Liver (tissue), 9 donors: ENCODE data around the gene DESI1. TPM values are rescaled to one million over a fixed set of nuclear protein-coding genes. Genes with fewer than 3 reads are reported as not detected.

Experiments used
- DNase-seq: peaks from one replicate; pipeline ENCODE4 v3.0.0-alpha.2; 2017; ENCODE audit warnings: low spot score
- H3K27ac ChIP-seq, 2 donors: one replicate each; pipeline ENCODE4 v1.7.0; 2013; ENCODE audit warnings: inconsistent platforms in 2 of 2, low read length in 2 of 2, control low read depth in 1 of 2, low read depth in 1 of 2, mild to moderate bottlenecking in 1 of 2
- H3K27me3 ChIP-seq, 4 donors: one replicate each; pipeline versions ENCODE4 v1.6.1 to v1.7.0; 2013; ENCODE audit warnings: low read length in 3 of 4, inconsistent platforms in 1 of 4, mild to moderate bottlenecking in 1 of 4, moderate library complexity in 1 of 4; ENCODE audit not compliant: control insufficient read depth in 4 of 4, insufficient read depth in 4 of 4
- H3K36me3 ChIP-seq, 4 donors: one replicate each; pipeline versions ENCODE4 v1.6.1 to v1.7.0; 2013; ENCODE audit warnings: low read length in 3 of 4, mild to moderate bottlenecking in 3 of 4, low read depth in 1 of 4, moderate library complexity in 1 of 4; ENCODE audit not compliant: control insufficient read depth in 4 of 4, insufficient read depth in 3 of 4
- H3K4me1 ChIP-seq, 4 donors: one replicate each; pipeline versions ENCODE4 v1.6.1 to v1.7.0; 2013; ENCODE audit warnings: low read length in 3 of 4, mild to moderate bottlenecking in 3 of 4, moderate library complexity in 1 of 4; ENCODE audit not compliant: control insufficient read depth in 4 of 4, insufficient read depth in 4 of 4
- H3K4me3 ChIP-seq, 3 donors: one replicate each; pipeline versions ENCODE4 v1.6.1 to v1.7.0; 2013; ENCODE audit warnings: low read length in 3 of 3, control low read depth in 1 of 3, low read depth in 1 of 3, mild to moderate bottlenecking in 1 of 3
- H3K9ac ChIP-seq, 2 donors: one replicate each; pipeline ENCODE4 v1.7.0; 2013; ENCODE audit warnings: low read length in 2 of 2, mild to moderate bottlenecking in 2 of 2, moderate library complexity in 2 of 2, control low read depth in 1 of 2, low read depth in 1 of 2
- H3K9me3 ChIP-seq, 4 donors: one replicate each; pipeline versions ENCODE4 v1.6.1 to v1.7.0; 2013; ENCODE audit warnings: low read length in 3 of 4; ENCODE audit not compliant: control insufficient read depth in 4 of 4
- EGR1 ChIP-seq, 2 donors: IDR thresholded peaks; 2 replicates each; pipeline ENCODE4 v1.6.1; 2016 to 2018; ENCODE audit warnings: antibody characterized with exemption in 2 of 2, low read depth in 2 of 2
- FOXA1 ChIP-seq: IDR thresholded peaks from 2 replicates; pipeline ENCODE4 v1.6.1; 2016; ENCODE audit warnings: antibody characterized with exemption
- FOXA2 ChIP-seq: IDR thresholded peaks from 2 replicates; pipeline ENCODE4 v1.6.1; 2016; ENCODE audit warnings: antibody characterized with exemption
- GABPA ChIP-seq, 2 donors: IDR thresholded peaks in 1 of 2; conservative IDR thresholded peaks in 1 of 2; 2 replicates each; pipeline ENCODE4 v1.6.1; 2016; ENCODE audit warnings: antibody characterized with exemption in 2 of 2, mild to moderate bottlenecking in 1 of 2, moderate library complexity in 1 of 2
- JUND ChIP-seq, 2 donors: IDR thresholded peaks; 2 replicates each; pipeline ENCODE4 v1.6.1; 2016; ENCODE audit warnings: antibody characterized with exemption in 2 of 2
- NR2F2 ChIP-seq: IDR thresholded peaks from 2 replicates; pipeline ENCODE4 v1.6.1; 2016; ENCODE audit warnings: antibody characterized with exemption
- RXRA ChIP-seq, 2 donors: IDR thresholded peaks; 2 replicates each; pipeline ENCODE4 v1.6.1; 2017 to 2018; ENCODE audit warnings: antibody characterized with exemption in 2 of 2, mild to moderate bottlenecking in 1 of 2
- SP1 ChIP-seq: IDR thresholded peaks from 2 replicates; pipeline ENCODE4 v1.6.1; 2018; ENCODE audit warnings: antibody characterized with exemption, mild to moderate bottlenecking
- YY1 ChIP-seq: IDR thresholded peaks from 2 replicates; pipeline ENCODE4 v1.6.1; 2016; ENCODE audit warnings: antibody characterized with exemption, mild to moderate bottlenecking
- whole genome bisulfite sequencing: extraction: QIAGEN DNeasy Blood & Tissue Kit; methylation state at CpG from one replicate; pipeline ENCODE4 v1.1.7; 2013; 5-methylcytosine and 5-hydroxymethylcytosine counted together
- polyA plus RNA-seq, 2 donors: library from polyadenylated mRNA; stranded (reverse) in 1 of 2; unstranded in 1 of 2; fragments of 200-250 nt in 1 of 2; fragments of >200 nt in 1 of 2; fragmentation: Nextera tagmentation in 1 of 2; extraction: Ambion mirVana in 1 of 2; gene quantifications; one replicate each; pipeline versions ENCODE4 v1.2.1 to v1.2.3, GENCODE V29; 2013 to 2015
- total RNA-seq, 2 donors: library from RNA; depleted of rRNA; stranded (reverse); fragments of >200 nt; gene quantifications; one replicate each; pipeline ENCODE4 v1.2.3, GENCODE V29; 2014
- TF ChIP-seq, protein P1 (sequence below): IDR thresholded peaks from 2 replicates; pipeline ENCODE4 v1.6.1; 2016; ENCODE audit warnings: antibody characterized with exemption
- TF ChIP-seq, protein P2 (sequence below): IDR thresholded peaks from 2 replicates; pipeline ENCODE4 v1.6.1; 2016; ENCODE audit warnings: antibody characterized with exemption
- TF ChIP-seq, protein P3 (sequence below): IDR thresholded peaks from 2 replicates; pipeline ENCODE4 v1.6.1; 2016; ENCODE audit warnings: antibody characterized with exemption
- TF ChIP-seq, protein P4 (sequence below): fragments of 150-350 bp; IDR thresholded peaks from 2 replicates; pipeline ENCODE4 v1.5.1; 2017; ENCODE audit warnings: improper control_type of control experiment, low read depth, low read length; ENCODE audit not compliant: missing input control
- donor health status: healthy.
- donor health status: healthy.
- donor health status: healthy.
- donor health status: healthy.
- donor health status: healthy.

DESI1 gene
- total and polyA plus RNA-seq, 4 donors, result 16.4 to 102 (median 40.6) TPM

DNA sequence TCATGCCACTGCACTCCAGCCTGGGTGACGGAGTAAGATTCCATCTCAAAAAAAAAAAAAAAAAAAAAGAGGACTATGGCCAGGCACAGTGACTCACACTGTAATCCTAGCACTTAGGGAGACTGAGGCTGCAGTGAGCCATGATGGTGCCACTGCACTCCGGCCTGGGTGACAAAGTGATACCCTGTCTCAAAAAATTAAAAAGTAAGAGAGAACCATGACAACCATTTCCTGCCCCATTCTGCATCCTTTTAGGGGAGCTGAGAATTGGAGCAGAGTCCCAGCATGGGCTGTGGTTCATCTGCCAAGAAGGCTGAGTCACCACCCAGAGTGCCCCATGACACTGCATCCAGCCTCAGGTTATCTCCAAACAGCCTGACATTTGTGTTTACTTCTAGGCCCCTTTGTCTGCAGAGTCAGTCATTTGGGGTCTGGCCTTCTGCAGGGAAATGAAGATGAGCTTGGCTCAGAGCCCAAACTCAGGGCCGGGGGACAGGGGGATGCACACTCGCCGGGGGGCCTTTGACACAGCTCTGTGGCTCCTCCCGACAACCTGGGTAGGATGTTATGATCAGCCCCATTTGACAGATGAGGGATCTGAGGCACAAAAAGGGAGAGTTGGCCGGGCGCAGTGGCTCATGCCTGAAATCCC, 55.3 kb downstream of the DESI1 start:
- DNase-seq, result peak; percentile 48
- TF ChIP-seq, protein P1, sequence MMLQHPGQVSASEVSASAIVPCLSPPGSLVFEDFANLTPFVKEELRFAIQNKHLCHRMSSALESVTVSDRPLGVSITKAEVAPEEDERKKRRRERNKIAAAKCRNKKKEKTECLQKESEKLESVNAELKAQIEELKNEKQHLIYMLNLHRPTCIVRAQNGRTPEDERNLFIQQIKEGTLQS, result no peak
- no peak for TF ChIP-seq RXRA (IDR thresholded peaks at IDR 0.05)
- TF ChIP-seq YY1, result no peak
- TF ChIP-seq FOXA1, result no peak
- peak in 1 of 2 donors; percentile 70 for TF ChIP-seq JUND (IDR thresholded peaks at IDR 0.05)
- H3K9ac ChIP-seq, result no peak overlapping the region
- no peaks in the 10 kb centered on the region for H3K4me1 ChIP-seq
- 71% methylated on average over 8 of the region's 8 CpGs for WGBS
- H3K27me3 ChIP-seq, result no peaks in the 10 kb centered on the region
- H3K36me3 ChIP-seq, result no peaks in the 10 kb centered on the region
- no peak overlapping the region for H3K4me3 ChIP-seq
- H3K9me3 ChIP-seq, result no peaks in the 10 kb centered on the region
- H3K27ac ChIP-seq, result no peak overlapping the region

DNA sequence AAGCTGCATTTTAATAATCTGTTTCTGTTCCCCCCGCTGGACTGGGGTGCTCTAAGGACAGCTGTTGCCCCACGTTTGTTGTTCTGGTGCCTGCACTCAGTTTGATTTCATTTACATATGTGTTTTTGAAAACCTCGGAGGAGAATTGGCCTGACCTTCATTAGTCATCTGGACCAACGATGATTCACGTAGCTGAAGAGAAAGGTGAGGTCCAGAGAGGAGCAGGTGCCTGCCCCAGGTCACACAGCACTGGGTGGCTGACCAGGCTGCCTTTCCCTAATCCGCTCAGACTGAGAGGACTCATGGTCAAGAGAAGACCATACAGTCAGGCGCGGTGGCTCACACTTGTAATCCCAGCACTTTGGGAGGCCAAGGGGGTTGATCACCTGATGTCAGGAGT, 56.3 kb downstream of the DESI1 start:
- TF ChIP-seq, protein P2, sequence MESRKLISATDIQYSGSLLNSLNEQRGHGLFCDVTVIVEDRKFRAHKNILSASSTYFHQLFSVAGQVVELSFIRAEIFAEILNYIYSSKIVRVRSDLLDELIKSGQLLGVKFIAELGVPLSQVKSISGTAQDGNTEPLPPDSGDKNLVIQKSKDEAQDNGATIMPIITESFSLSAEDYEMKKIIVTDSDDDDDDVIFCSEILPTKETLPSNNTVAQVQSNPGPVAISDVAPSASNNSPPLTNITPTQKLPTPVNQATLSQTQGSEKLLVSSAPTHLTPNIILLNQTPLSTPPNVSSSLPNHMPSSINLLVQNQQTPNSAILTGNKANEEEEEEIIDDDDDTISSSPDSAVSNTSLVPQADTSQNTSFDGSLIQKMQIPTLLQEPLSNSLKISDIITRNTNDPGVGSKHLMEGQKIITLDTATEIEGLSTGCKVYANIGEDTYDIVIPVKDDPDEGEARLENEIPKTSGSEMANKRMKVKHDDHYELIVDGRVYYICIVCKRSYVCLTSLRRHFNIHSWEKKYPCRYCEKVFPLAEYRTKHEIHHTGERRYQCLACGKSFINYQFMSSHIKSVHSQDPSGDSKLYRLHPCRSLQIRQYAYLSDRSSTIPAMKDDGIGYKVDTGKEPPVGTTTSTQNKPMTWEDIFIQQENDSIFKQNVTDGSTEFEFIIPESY, result no peak
- H3K27me3 ChIP-seq, result no peaks in the 10 kb centered on the region
- WGBS, result 91% methylated on average over 8 of the region's 8 CpGs
- no peaks in the 10 kb centered on the region for H3K4me1 ChIP-seq
- no peak overlapping the region for H3K4me3 ChIP-seq
- no peak overlapping the region for H3K27ac ChIP-seq
- H3K36me3 ChIP-seq, result no peaks in the 10 kb centered on the region
- DNase-seq, result no peak
- H3K9me3 ChIP-seq, result no peaks in the 10 kb centered on the region
- H3K9ac ChIP-seq, result no peak overlapping the region

DNA sequence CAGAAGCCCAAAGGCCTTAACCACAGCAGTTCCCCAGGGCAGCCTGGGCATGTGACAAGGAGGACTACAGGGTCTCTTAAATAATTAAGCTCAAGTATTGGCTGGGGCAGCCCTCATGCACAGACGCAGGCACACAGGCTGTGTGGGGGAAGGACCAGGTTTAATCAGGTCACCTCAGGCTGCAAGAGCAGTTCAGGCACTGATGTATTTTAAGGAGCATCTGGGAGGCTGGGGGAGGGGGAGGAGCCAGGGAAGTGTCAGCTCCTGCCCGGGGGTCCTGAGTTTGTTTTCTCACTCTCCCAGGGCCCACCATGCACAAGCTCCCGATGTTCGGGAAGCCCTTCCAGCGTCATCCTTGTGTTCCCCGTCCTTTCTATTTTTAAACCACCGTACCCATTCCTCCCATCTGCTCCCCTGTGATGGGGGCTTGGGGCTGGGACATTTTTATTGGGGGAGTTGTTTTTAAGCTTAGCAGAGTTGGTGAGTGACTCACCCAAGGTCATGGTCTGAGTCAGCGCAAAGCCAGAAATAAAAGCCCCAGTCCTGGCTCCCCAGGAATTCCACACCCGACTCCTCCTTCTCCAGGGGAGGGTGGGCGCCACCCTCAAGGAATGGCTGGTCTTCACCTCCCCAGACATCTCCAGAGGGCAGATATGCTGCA, 57.7 kb downstream of the DESI1 start:
- no peaks in the 10 kb centered on the region for H3K36me3 ChIP-seq
- H3K9me3 ChIP-seq, result no peaks in the 10 kb centered on the region
- H3K4me3 ChIP-seq, result no peak overlapping the region
- H3K9ac ChIP-seq, result no peak overlapping the region
- no peaks in the 10 kb centered on the region for H3K27me3 ChIP-seq
- no peak for DNase-seq
- WGBS, result 76% methylated on average over 10 of the region's 10 CpGs
- no peak overlapping the region for H3K27ac ChIP-seq
- no peaks in the 10 kb centered on the region for H3K4me1 ChIP-seq
- no peak for TF ChIP-seq YY1

DNA sequence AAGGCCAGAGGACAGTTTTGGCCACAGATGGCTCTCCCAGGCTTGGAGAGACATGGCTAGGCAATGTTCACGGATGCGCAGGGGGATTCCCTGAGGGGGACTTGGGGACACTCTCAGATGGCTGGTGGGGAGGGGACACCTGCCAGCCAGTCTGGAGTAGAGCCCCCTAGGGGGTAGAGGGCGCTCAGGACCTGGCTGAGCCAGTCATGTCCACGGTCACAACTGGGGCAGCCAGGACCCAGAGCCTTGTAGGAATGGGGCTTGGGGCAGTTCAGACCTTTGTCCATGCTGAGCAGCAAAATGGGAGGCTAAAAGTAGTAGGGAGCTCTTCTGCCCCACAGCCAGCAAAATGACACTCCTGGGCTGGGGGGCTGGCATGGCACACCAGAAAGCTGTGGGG, 58.4 kb downstream of the DESI1 start:
- no peak overlapping the region for H3K4me3 ChIP-seq
- 90% methylated on average over 4 of the region's 4 CpGs for WGBS
- H3K27ac ChIP-seq, result no peak overlapping the region

More for the DNA sequence above, 58.4 kb downstream of the DESI1 start:
- DNase-seq, result no peak
- H3K27me3 ChIP-seq, result no peaks in the 10 kb centered on the region
- H3K9me3 ChIP-seq, result no peaks in the 10 kb centered on the region
- peaks cover 0 to 6% (median 3%) of the 10 kb centered on the region in 4 donors for H3K4me1 ChIP-seq
- H3K9ac ChIP-seq, result no peak overlapping the region
- H3K36me3 ChIP-seq, result no peaks in the 10 kb centered on the region
- TF ChIP-seq, protein P3, sequence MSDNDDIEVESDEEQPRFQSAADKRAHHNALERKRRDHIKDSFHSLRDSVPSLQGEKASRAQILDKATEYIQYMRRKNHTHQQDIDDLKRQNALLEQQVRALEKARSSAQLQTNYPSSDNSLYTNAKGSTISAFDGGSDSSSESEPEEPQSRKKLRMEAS, result no peak
- TF ChIP-seq NR2F2, result no peak
- no peak for TF ChIP-seq EGR1 (IDR thresholded peaks at IDR 0.05; ENCODE audit: low read depth in 2 of 2)
- no peak for TF ChIP-seq FOXA2
- TF ChIP-seq, protein P2, result no peak
- TF ChIP-seq SP1, result no peak
- TF ChIP-seq YY1, result no peak
- TF ChIP-seq, protein P4, sequence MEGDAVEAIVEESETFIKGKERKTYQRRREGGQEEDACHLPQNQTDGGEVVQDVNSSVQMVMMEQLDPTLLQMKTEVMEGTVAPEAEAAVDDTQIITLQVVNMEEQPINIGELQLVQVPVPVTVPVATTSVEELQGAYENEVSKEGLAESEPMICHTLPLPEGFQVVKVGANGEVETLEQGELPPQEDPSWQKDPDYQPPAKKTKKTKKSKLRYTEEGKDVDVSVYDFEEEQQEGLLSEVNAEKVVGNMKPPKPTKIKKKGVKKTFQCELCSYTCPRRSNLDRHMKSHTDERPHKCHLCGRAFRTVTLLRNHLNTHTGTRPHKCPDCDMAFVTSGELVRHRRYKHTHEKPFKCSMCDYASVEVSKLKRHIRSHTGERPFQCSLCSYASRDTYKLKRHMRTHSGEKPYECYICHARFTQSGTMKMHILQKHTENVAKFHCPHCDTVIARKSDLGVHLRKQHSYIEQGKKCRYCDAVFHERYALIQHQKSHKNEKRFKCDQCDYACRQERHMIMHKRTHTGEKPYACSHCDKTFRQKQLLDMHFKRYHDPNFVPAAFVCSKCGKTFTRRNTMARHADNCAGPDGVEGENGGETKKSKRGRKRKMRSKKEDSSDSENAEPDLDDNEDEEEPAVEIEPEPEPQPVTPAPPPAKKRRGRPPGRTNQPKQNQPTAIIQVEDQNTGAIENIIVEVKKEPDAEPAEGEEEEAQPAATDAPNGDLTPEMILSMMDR, result no peak
- no peak for TF ChIP-seq JUND (IDR thresholded peaks at IDR 0.05)
- no peak for TF ChIP-seq GABPA (IDR thresholded peaks at IDR 0.05 in 1 of 2, conservative IDR thresholded peaks at IDR 0.05 in 1 of 2)
